Adrenal gland (tissue), 5 donors: ENCODE results near the gene CERS3.

Experiments
- CTCF ChIP-seq, 6 experiments: fragments of 450-650 bp in 4 of 6; fragments of 200-600 bp in 2 of 6; sonication (generic) in 1 of 6; IDR thresholded peaks; 1 replicate in 5 of 6; 2 replicates in 1 of 6; pipeline versions ENCODE4 v1.5.1 to v1.8.0; 2016 to 2021; ENCODE audit warnings: antibody characterized with exemption in 6 of 6, mild to moderate bottlenecking in 2 of 6, moderate library complexity in 1 of 6
- POLR2A ChIP-seq, 2 donors: fragments of 450-650 bp; IDR thresholded peaks; one replicate each; pipeline ENCODE4 v1.6.1; 2017; ENCODE audit warnings: antibody characterized with exemption in 2 of 2, mild to moderate bottlenecking in 2 of 2, moderate library complexity in 1 of 2
- donor health status: DM: no; HTN: no; CAD: no.

- TF ChIP-seq CTCF (IDR thresholded peaks at IDR 0.05) (no peak), POLR2A (IDR thresholded peaks at IDR 0.05) (no peak)
Measured at GRCh38 chr15:100476805-100477204, 51.9 kb downstream of the CERS3 start.
